SK-N-SH (cell line): Measurements from ENCODE around the gene NUAK1.

ENCODE experiments used
- CTCF ChIP-seq: fragments of 200-600 bp; sonication (generic); IDR thresholded peaks from 2 replicates; pipeline ENCODE4 v1.6.1; 2017; ENCODE audit warnings: antibody characterized with exemption, mild to moderate bottlenecking, moderate library complexity
- FOXM1 ChIP-seq: IDR thresholded peaks from 2 replicates; pipeline ENCODE4 v1.4.0; 2012; ENCODE audit warnings: low read depth, mild to moderate bottlenecking
- MAX ChIP-seq: IDR thresholded peaks from 2 replicates; pipeline ENCODE4 v1.4.0; 2012; ENCODE audit warnings: low read depth
- PBX3 ChIP-seq: IDR thresholded peaks from 2 replicates; pipeline ENCODE4; 2012
- POLR2AphosphoS5 ChIP-seq: IDR thresholded peaks from 2 replicates; pipeline ENCODE4 v1.6.1; 2012; ENCODE audit warnings: low read depth, low read length
- RCOR1 ChIP-seq: fragments of 150-350 bp; IDR thresholded peaks from 2 replicates; pipeline ENCODE4 v1.6.1; 2017; ENCODE audit warnings: antibody characterized with exemption, low read length
- SMC3 ChIP-seq: IDR thresholded peaks from 2 replicates; pipeline ENCODE4 v1.6.1; 2012; ENCODE audit warnings: low read depth, low read length, improper control_type of control experiment
- USF2 ChIP-seq: fragments of 150-350 bp; IDR thresholded peaks from 2 replicates; pipeline ENCODE4 v1.6.1; 2017; ENCODE audit warnings: antibody characterized with exemption, low read length, low read depth, borderline replicate concordance
- YY1 ChIP-seq: IDR thresholded peaks from 2 replicates; pipeline ENCODE4 v1.4.0; 2012; ENCODE audit warnings: low read depth, mild to moderate bottlenecking

GRCh38 chr12:106045251-106045674 is 93.5 kb downstream of the NUAK1 start:
- TF ChIP-seq MAX (no peak), RCOR1 (no peak), CTCF (no peak), SMC3 (no peak), USF2 (no peak), POLR2AphosphoS5 (no peak), FOXM1 (no peak), YY1 (no peak), PBX3 (no peak)
